GM19467 (cell line): Measurements from ENCODE around the gene OSCP1.

Experiments used
- ATAC-seq: cut with Tn5 transposase; IDR thresholded peaks from one replicate; pipeline ENCODE4 v1.9.1; 2021; ENCODE audit warnings: mild to moderate bottlenecking, moderate library complexity; ENCODE audit not compliant: unreplicated experiment

OSCP1 gene

DNA sequence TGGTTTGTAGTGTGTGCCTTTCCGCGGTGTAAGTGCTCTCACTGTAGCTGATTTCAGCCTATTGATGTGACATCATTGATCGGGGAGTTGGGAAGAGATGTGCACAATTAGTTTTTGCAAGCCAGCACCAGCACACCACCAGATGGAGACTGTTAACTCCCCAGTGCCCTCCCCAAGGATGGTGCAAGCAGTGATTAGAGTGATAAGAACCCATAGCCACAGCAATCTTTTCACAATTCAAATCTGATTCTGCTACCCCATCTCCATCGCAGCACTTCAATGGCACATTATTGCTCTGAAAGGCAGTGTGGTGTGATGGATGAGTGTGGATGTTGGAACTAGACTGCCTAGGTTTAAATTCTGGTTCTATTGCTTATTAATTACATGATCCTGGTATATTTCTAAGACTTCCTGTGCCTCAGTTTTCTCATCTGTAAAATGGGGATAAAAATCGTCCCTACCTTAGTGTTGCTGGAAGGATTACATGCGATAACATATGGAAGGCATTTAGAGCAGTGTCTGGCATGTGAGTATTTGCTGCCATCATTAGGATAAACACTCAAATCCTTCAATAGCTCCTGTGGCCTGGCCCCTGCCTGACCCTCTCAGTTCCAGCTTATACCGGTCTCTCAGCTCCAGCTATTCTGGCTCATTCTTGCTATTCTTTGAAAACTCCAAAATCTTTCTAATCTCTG, 25.8 kb upstream of the OSCP1 start:
- no peak for ATAC-seq

DNA sequence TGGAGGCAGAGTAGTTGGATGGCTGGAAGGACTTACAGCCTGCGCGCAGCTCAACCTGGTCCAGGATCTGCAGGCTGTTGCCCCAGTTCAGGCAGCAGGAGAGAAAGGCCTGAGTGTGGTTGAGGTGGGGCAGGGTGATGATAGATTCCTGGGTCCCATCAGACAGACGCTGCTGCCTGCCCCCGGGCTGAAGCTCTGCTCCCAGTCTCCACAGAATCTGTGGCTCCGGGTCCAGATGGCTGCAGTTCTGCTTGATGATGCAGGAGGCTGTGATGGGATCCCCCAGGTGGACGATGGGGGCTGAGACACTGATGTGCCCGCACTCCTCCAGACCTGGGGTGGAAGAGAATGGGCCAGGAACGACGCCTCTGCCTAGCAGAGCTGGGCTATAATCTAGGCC, 25.1 kb upstream of the OSCP1 start:
- no peak for ATAC-seq

DNA sequence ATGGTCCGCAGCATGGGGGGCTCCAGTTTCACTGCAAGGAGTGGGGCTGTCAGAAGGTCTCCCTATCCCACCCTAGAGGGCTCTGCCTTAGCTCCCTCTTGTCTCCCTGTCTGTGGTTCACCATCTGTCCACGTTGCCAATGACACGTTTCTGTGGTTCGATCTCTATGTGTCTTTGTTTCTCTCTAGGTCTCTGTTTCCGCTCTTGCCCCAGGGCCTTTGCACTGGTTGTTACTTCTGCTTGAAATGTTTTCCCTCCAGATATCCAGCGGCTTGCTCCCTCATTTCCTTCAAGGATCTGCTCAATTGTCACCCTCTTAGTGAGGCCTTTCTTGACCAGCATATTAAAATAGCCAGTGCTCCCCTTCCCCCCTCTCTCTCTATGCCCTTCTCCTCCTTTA, 22.4 kb upstream of the OSCP1 start:
- no peak for ATAC-seq

DNA sequence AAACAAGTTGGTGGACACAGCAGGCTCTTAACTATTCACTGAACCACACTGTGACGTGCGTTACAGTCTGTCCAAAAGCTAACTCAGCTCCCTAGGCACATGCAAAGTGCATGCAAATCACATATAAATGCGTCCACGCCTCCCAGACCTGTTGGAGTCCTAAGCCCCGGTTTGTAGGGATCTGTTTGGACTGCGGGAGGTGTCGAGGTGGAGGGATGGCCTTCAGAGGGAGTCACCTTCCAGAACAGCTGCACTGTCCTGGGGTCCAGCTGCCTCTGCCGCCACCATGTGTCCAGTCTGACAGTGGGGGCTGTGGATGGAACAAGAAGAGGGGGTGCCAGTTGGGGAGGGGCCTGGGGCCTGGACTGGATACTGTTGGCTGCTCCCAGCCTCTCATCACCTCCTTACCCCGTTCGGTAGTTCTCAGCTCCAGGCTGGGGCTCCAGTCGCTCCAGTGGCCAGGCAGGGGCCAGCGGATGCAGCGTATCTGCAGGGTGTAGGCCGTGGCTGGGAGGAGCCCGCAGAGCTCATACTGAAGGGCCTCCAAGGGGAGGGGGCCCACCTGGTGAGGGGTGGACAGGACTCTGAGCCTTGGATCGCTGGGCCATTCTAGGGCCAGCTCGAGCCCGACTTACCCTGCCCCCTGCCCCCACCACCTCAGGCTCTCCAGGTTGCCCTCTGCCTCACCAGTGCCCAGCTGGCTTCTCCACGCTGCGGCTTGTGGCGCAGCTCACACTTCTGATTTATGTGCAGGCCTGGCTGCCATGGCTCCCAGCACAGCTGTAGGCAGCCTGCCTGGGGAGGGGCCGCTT, 21.8 kb upstream of the OSCP1 start:
- ATAC-seq, result no peak

DNA sequence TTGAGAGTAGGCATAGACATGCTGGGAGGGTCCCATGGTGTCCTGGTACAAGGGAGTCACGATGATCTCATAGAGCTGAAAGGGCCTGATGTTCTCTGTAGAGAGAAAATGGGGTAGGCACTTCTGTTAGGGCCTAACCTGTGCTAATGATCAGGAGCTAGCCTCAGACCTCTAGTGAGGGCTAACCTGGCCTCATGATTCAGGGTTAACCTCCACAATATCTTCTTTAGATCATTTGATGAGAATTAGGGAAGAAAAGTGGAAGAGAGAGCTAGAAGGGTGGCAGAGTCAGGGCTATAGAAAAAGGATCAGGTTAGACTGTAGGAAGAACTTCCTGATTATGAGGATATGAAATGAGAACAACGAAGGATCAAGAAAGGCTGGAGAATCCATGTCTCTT, 18.9 kb upstream of the OSCP1 start:
- ATAC-seq, result no peak

DNA sequence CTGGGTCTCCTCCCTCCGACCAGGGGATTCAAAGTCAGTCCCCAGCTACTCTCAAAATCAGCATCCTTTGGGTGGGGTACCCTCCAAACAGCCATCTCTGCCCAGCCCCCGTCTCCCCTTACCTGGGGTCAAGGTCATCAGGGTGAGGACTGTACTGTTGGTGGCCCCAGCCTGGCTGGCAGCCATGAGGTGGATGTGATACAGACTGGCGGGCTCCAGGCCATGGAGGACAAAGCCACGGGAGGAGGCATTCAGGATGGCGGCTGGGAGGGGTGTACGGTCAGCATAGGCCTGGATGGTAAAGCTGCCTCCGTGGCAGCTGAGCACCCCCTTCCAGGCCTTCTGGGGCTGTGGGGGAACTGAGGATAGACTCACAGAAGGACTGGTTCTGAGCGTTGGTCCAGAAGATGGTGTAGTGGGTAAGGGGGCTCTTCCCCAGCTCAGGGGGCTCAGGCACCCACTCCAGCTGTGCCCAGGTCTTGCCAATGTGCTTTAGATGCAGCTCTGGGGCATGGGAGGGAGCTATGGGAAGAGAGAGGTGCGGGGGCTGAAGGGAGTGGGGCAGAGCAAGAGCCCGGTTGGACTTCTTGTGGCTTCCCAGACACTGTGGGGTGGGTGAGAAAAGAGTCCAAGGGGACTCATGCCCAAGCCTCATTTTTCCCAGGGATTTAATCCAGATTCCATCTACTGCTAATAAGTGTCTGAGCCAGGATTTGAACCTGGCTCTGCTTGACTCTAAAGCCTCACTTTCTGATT, 17.6 kb upstream of the OSCP1 start:
- no peak for ATAC-seq

DNA sequence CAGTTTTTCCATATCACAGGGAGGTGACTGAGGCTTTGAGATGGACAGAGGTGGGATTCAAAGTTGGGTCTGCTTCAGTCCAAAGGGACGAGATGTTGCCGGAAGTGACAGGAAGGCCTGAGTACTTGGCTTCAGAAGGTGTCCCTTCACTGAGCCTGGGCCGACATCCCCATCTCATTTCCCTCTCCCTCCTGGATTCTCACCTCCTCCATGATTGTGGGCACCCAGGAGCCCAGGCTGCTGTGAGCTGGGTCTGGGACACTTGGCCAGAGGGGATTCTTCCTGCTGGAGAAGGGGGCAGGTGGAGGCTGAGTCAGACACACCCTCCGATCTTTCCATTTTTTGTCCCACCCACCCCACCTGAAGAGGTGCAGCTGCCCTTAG, 16.8 kb upstream of the OSCP1 start:
- ATAC-seq, result no peak

DNA sequence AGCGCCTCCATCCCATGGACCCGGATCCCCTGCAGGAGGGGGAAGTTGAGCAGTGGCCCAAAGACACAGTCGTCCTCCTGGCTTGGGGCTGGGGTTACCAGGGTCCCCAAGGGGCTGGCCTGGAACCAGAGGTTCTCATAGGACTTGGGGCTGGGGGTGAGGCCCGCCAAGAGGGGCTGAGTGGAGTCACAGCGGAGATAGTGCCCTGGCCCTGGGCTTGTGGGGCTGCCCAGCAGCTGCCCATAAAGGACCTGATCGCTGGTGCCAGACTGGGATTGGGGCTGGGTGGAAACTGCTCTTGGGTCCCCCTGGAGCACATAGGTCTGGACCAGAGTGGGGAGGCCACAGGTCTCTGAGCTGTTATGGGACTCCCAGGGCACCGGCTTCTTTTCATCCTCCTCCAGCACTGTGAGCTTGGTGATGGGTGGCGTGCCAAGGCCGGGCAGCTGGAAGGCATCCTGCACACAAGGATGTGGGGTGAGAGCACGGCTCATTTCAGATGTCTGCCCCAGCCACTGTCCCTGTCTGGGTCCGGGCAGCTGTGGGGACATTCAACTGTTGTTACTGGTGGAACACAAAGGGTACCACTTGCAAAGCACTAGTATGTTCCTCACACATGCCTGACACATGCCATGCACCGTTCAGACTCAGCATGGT, 16.2 kb upstream of the OSCP1 start:
- no peak for ATAC-seq

DNA sequence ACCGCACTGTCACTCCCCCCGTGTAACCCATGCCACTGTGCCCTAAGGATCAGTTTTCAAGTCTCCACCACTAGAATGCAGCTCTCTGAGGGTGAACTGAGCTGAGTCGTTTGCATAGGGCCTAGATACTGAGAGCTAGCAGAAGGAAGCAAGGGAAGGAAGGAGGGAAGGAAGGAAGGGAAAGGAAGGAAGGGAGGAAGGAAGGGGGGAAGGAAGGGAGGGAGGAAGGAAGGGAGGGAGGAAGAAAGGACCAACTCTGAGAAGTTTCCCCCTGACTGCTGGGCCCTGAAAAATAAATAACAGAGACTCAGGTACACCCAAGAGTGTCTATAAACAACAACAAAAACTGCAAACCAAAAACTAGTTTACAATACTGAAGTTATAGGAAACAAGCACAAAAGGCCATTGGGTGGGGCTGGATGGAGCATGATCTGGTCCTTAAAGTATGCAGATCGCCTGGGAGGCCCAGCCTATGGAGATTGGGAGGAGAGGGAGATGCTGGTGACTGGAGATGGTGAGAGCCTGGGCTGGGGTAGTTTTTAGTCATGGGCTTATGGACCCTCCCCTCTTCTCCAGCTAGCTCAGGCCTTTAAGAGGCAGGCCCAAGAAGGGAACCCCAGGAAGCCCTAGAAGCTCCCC, 15.6 kb upstream of the OSCP1 start:
- no peak for ATAC-seq

DNA sequence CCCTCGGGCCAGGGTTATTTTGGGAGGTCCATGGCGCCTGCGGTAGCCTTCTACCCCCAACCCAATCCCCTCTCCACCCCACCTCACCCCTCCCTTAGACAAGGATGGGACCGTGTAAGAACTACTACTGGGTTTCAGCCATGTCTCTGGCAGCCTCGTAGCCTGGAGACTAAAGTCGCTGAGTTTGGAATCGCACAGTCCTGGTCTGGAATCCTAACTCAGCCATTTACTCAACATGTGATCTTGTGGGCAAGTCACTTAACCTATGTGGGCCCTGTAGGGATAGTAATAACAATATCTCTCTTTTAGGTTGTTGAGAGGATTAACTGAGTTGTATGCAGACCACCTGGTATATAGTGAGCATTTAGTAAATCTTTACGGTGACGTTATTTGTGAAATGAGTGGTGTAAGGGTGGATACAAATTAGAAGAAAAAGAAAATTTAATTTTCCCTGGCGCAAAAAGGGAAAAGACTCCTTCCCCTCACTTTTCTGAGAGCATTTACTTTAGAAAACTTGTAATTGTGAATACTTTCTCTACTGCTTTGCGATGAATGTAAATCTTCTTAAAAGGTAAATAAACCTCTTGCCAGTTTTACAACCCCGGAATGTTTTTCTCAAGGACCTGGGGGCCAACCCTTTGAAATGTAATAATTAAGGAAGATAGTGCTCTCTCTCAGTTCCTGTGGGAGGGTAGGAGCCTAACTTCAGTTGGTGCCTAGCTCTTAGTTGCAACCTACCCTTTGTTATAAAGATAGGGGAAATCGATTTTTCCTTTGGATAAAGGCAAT, 14.5 kb upstream of the OSCP1 start:
- peak; percentile 19 for ATAC-seq

DNA sequence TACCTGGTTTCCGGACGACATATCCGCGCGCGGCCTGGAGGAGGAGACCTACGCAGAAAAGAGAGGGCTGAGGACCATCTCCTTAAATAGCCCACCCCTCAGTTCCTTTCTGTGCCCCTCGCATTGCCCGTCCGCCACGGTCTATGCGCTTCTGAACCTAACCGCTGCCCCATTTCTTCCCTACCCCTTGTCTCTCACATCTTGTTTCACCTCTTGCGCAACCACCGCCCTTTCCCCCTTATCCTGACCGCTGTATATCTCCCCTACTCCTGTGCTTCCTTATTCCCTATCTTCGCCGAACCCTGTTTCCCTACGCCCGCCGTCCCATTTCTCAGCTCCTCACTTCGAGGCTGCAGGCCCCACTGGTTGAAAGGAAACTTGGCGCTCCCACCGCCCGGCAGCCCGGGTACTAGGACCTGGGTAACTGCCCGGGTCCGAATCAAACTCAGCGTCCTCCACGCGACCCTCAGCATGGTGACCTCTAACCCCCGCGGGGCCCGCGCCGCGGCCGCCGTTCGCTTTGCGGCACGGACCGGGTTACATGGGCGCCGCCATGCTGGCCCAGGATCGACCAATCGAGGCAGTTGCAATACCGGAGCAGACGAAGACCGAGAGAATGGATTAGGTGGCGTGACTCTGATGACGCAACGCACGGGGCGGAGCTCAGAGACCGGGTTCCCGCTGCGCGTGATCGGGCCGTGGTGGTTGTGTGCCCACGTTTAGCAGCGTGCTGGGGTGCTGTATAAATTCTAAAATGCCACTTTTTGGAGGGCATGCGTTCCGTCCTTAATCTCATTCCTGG, 13.8 kb upstream of the OSCP1 start, which contains the start of gene MRPS15:
TSS of gene MRPS15 (minus strand) at position 582 of the 802 bp plus-strand sequence. CDS start at position 473, 109 bp downstream.
- peak; percentile 91 for ATAC-seq

DNA sequence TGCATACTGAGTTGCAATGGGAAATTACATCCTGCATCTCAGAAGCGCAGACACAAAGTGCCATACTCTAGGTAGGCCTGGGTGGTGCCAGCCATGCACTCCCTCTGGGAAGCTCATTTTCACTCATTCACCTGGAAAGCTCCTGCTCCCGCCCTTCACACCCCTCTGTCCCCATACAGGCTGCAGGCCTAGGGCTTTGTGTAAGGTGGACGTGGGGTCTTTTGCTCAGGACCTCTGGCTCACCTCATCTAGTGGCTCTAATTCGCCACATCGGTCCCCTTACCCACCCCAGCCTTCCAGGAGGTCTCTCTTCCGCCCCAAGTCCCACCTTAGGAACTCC, 13.2 kb upstream of the OSCP1 start:
- no peak for ATAC-seq

DNA sequence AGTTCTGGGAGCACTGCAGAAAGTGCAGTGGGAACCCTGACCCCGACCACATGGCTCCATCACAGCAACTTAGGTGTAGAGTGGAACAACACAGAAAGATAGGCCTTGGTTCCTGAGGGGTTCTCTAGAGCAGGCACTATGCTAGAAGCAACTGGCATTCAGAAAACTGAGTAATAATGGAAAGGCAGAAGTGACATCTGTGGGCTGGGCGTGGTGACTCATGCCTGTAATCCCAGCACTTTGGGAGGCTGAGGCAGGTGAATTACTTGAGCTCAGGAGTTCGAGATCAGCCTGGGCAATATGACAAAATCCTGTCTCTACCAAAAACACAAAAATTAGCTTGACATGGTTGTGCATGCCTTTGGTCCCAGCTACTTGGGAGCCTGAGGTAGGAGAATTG, 8.7 kb upstream of the OSCP1 start:
- no peak for ATAC-seq

DNA sequence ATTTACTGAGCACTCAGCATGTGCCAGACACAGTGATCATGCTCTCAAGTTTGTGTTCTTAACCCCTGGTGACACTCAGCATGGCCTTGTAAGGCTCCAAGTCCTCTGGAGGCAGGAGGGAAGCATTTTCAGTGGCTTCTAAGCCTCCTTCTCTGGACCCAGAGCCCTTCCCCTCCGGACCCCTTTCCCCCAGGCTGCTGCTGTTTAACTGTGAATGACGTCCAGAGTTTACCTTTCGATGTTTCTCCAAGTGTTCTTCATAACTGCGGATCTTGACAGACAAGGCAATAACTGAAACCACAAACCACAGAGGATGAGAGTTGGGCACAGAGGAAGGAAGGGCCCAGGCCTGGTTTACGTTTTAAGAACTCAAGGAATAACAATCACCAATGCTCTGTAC, 7.4 kb upstream of the OSCP1 start:
- no peak for ATAC-seq

DNA sequence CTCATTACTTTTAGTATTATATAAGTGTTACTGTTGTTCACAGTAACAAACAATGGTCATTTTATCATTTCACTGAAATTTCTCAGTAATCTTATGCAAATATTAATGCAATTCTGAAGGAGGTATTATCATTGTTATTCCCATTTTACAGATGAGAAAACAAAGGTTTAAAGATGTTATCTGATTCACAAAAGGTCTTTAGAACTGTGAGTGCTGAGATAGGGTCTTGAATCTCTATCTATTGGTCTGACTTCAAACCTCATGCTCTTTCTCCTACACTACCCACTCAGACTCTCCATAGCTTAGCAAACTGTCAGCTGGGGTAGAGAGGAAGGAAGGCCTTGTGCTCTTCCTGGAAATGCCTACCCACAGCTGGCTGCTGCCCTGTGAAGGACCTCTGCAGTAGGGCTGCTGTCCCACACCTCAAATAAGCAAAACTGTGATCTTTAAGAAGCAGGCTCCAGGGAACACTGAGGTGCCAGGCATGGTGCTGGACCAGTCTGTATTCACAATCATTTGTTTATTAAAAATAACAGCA, 6.2 kb upstream of the OSCP1 start:
- ATAC-seq, result no peak

DNA sequence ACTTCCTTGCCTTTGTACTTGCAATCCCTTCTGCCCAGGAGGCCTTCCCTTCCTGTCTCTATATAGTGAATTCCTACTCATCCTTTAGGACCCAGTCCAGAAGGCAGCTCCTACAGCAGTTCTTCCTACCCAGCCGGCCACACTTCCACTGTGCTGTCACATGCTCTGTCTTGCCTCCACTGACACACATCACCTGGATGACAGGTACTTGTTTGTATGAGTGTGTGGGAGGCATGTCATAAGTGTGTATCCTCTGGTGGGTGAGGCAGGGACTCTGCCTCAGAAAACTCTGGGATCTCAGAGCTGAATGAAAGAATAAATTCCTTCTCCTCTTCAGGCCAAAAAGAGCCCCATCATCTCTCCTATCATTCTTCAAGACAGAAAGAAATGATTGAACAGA, 5.1 kb upstream of the OSCP1 start:
- ATAC-seq, result no peak

DNA sequence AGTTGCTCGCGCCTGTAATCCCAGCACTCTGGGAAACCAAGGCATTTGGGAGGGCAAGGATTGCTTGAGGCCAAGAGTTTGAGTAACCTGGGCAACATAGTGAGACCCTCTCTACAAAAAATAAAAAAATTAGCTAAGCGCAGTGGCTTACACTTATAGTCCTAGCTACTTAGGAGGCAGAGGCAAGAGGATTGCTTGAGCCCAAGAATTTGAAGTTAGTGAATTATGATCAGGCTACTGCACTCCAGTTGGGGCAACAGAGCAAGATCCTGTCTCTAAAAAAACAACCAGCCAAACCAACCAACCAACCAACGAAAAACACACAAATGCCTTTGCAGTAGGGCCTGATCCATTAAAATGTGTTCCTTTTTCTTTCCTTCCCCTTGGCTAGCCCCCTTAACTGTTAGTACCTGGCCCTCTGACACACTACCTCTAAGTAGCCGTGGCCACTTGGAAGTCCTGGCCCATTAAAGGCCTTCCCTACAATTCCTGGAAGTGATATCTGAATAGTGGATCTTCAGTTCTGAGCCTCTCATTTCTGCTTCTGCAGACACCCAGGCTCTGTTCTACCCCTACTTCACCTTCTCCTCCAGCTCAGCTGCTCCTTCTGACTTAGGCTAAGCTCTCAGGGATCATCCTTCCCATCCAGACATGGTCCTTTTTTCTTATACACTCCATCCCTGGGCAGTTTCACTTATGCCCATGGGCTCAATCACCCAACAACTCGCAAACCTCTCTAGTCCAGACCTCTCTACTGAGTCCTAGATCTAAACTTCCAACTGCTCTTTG, 3.5 kb upstream of the OSCP1 start:
- no peak for ATAC-seq

DNA sequence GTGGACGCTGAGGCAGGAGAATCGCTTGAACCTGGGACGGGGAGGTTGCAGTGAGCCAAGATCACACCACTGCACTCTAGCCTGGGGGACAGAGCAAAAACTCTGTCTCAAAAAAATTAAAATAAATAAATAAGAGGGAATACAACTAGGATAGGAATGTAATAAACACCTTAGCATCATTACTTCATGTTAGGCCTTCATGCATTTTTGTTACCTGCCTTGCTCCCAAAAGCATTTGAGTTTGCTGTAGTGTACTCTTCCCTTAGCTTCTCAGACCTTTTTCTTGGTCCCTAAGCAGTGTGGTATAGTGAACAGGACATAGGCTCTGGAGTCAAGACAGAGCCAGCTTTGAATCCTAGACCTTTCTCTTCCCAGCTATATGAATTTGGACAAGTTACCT, 2.8 kb upstream of the OSCP1 start:
- ATAC-seq, result no peak
